GM10266 (cell line): Measurements from ENCODE around the gene OSBPL2.
A peak's percentile ranks its signal among the peaks of the same experiment; 100 is the strongest.

Experiments
- DNase-seq: peaks from one replicate; pipeline ENCODE4 v3.0.0; 2012; ENCODE audit errors: extremely low spot score
- CTCF ChIP-seq: IDR thresholded peaks from 2 replicates; pipeline ENCODE4 v1.5.1; 2012; ENCODE audit warnings: mild to moderate bottlenecking, low read depth; ENCODE audit not compliant: control insufficient read depth, insufficient read depth; ENCODE audit errors: missing control alignments

Gene OSBPL2

GRCh38 chr20:62201173-62202082 lies 36.9 kb upstream of the OSBPL2 start:
- TF ChIP-seq CTCF: no peak
- DNase-seq: peak; percentile 79

- no peak for DNase-seq
- TF ChIP-seq CTCF: no peak
Observed at GRCh38 chr20:62202083-62202395, 36.3 kb upstream of the OSBPL2 start.

- TF ChIP-seq CTCF: no peak
Observed at GRCh38 chr20:62202676-62203377, 35.5 kb upstream of the OSBPL2 start.

GRCh38 chr20:62203378-62204030 lies 34.8 kb upstream of the OSBPL2 start:
- no peak for DNase-seq
- TF ChIP-seq CTCF: no peak

More at GRCh38 chr20:62202676-62203377, 35.5 kb upstream of the OSBPL2 start:
- no peak for DNase-seq

- no peak for DNase-seq
- TF ChIP-seq CTCF: no peak
Observed at GRCh38 chr20:62205618-62206387, 32.5 kb upstream of the OSBPL2 start.

GRCh38 chr20:62206388-62206775 lies 31.9 kb upstream of the OSBPL2 start:
- no peak for TF ChIP-seq CTCF
- no peak for DNase-seq
